PFSK-1 (cell line): ENCODE data around the gene ITGAL.

Source experiments
- FOXP2 ChIP-seq: optimal IDR thresholded peaks from 2 replicates; pipeline ENCODE3; 2011; ENCODE audit warnings: borderline replicate concordance, control low read depth, inconsistent platforms; ENCODE audit not compliant: insufficient read depth; ENCODE audit errors: extremely low read length, extremely low read depth
- POLR2AphosphoS5 ChIP-seq: IDR thresholded peaks from 2 replicates; pipeline ENCODE4 v1.6.1; 2012; ENCODE audit warnings: low read depth, mild to moderate bottlenecking, control low read depth, low read length, moderate library complexity
- REST ChIP-seq, 2 experiments: IDR thresholded peaks; 2 replicates each; pipeline versions ENCODE4 v1.6.1 to v1.8.0; 2011 to 2012; ENCODE audit warnings: low read depth in 2 of 2, low read length in 2 of 2, control low read depth in 1 of 2, inconsistent platforms in 1 of 2, mild to moderate bottlenecking in 1 of 2, moderate library complexity in 1 of 2; ENCODE audit not compliant: insufficient read depth in 1 of 2
- SIN3A ChIP-seq: IDR thresholded peaks from 2 replicates; pipeline ENCODE4 v1.6.1; 2012; ENCODE audit warnings: mild to moderate bottlenecking, low read length, moderate library complexity, borderline replicate concordance; ENCODE audit not compliant: insufficient read depth
- TAF1 ChIP-seq: IDR thresholded peaks from 2 replicates; pipeline ENCODE4 v1.6.1; 2012; ENCODE audit warnings: low read length, control low read depth, borderline replicate concordance; ENCODE audit not compliant: insufficient read depth

The ITGAL gene

GRCh38 chr16:30510376-30510938, 37.9 kb downstream of the ITGAL start:
- no peak for TF ChIP-seq TAF1

GRCh38 chr16:30511509-30511908, 39.0 kb downstream of the ITGAL start:
- no peak for TF ChIP-seq POLR2AphosphoS5
- TF ChIP-seq TAF1, result no peak

GRCh38 chr16:30515275-30515674, 42.7 kb downstream of the ITGAL start:
- TF ChIP-seq FOXP2 (no peak), POLR2AphosphoS5 (no peak), SIN3A (no peak), TAF1 (no peak), REST (IDR thresholded peaks at IDR 0.05; ENCODE audit: insufficient read depth in 1 of 2, low read depth in 2 of 2, low read length in 2 of 2) (no peak)

- TF ChIP-seq SIN3A (no peak), TAF1 (no peak), FOXP2 (no peak), POLR2AphosphoS5 (no peak), REST (IDR thresholded peaks at IDR 0.05; ENCODE audit: insufficient read depth in 1 of 2, low read depth in 2 of 2, low read length in 2 of 2) (no peak)
These were observed 46.0 kb downstream of the ITGAL start for GRCh38 chr16:30518552-30518951.

GRCh38 chr16:30519120-30520049, 46.8 kb downstream of the ITGAL start:
- TF ChIP-seq TAF1, result no peak
- no peak for TF ChIP-seq SIN3A
- no peak for TF ChIP-seq POLR2AphosphoS5

GRCh38 chr16:30521476-30521872, 48.9 kb downstream of the ITGAL start:
- no peak for TF ChIP-seq POLR2AphosphoS5
- TF ChIP-seq FOXP2, result no peak
- no peak for TF ChIP-seq SIN3A
- no peak for TF ChIP-seq REST (IDR thresholded peaks at IDR 0.05; ENCODE audit: insufficient read depth in 1 of 2, low read depth in 2 of 2, low read length in 2 of 2)
- no peak for TF ChIP-seq TAF1
